K562 (cell line): Measurements from ENCODE around the gene CCDC69. TPM values are rescaled to one million over a fixed set of nuclear protein-coding genes. Genes with fewer than 3 reads are reported as not detected.

Experiments used
- RAD21 ChIP-seq, 2 experiments: fragments of 250-450 bp in 1 of 2; fragments of 450-650 bp in 1 of 2; sonication (Bioruptor Pico) in 1 of 2; formaldehyde crosslinking in 1 of 2; IDR thresholded peaks in 1 of 2; conservative IDR thresholded peaks in 1 of 2; 2 replicates each; pipeline versions ENCODE4 v1.4.0 to v1.8.0; 2020 to 2022; ENCODE audit warnings: mild to moderate bottlenecking in 2 of 2, moderate library complexity in 1 of 2
- THAP12 ChIP-seq: fragments of 250-450 bp; sonication (Bioruptor Pico); IDR thresholded peaks from 2 replicates; pipeline ENCODE4 v1.9.0; 2021; ENCODE audit warnings: mild to moderate bottlenecking, inconsistent platforms
- ZMIZ1 ChIP-seq, 2 experiments: fragments of 150-350 bp in 1 of 2; IDR thresholded peaks; 2 replicates each; pipeline ENCODE4 v1.6.1; 2012 to 2016; ENCODE audit warnings: low read depth in 2 of 2, low read length in 2 of 2, mild to moderate bottlenecking in 1 of 2, moderate library complexity in 1 of 2
- ZNF717 ChIP-seq: fragments of 250-450 bp; sonication (Bioruptor Pico); IDR thresholded peaks from 2 replicates; pipeline ENCODE4 v1.5.0; 2021
- polyA plus RNA-seq, 8 experiments: library from polyadenylated mRNA; depleted of rRNA in 4 of 8; stranded (reverse) in 5 of 8; unstranded in 3 of 8; fragments of >200 nt; fragmentation: Nextera tagmentation in 2 of 8; fragmentation: Illumina TruSeq in 1 of 8; extraction: Ambion mirVana in 2 of 8; extraction: Trizol in 1 of 8; gene quantifications; 2 replicates each; pipeline versions ENCODE4 v1.2.1 to v1.2.3, GENCODE V29; 2011 to 2014; ENCODE audit warnings: inconsistent platforms in 1 of 8, missing spikeins in 1 of 8
- total RNA-seq, 7 experiments: library from RNA; depleted of rRNA in 6 of 7; stranded (reverse); fragments of >200 nt in 6 of 7; fragmentation: Illumina TruSeq in 2 of 7; extraction: Trizol in 2 of 7; gene quantifications; 2 replicates each; pipeline versions ENCODE4 v1.2.1 to v1.2.3, GENCODE V29; 2011 to 2021; ENCODE audit warnings: low replicate concordance in 1 of 7

The CCDC69 gene
- total and polyA plus RNA-seq, 9 of the 15 experiments (the other 6 are each of a cell fraction or from before 2014, with no cell fraction given), result 0.65 to 12.2 (median 7.6) TPM

DNA sequence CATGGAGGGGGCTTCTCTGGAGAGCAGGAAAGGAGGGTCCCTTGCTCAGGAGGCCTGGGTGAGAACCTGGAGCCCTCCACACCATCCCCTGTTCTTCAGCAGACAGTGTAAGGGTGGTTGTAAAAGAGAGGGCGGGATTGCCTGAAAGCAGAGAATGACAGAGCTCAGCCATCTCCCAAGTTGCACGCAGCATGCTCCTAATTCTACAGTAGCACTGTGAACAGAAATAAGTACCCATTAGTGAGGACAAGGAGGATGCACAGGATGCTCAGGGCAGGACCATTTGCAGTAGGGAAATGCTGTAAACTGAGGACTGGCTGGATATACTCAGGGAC lies 8.4 kb downstream of the CCDC69 start (continued):
- TF ChIP-seq ZMIZ1 (IDR thresholded peaks at IDR 0.05; ENCODE audit: low read depth in 2 of 2, low read length in 2 of 2), result no peak
- TF ChIP-seq ZNF717 (CRISPR knock-in tag), result no peak
- TF ChIP-seq RAD21 (CRISPR knock-in tag; conservative IDR thresholded peaks at IDR 0.05 in 1 of 2, IDR thresholded peaks at IDR 0.05 in 1 of 2), result no peak
- TF ChIP-seq THAP12, result peak; percentile 12; the same call in 1 of the 2 replicates
